Endothelial cell of umbilical vein (primary cell): ENCODE results near the gene CRHR1. TPM values are rescaled to one million over a fixed set of nuclear protein-coding genes. Genes with fewer than 3 reads are reported as not detected.

Source experiments
- BruUV-seq: library from RNA; stranded (reverse); fragments of 400-500 nt; replicated peaks from 2 replicates; lab custom pipeline; 2021; lab: Mats Ljungman, UMichigan
- CTCF ChIA-PET: fragments of 300-600, 350-600 bp; sonication (Branson Sonifier 250); formaldehyde crosslinking; loops from one replicate; lab custom pipeline; 2021; ENCODE audit warnings: antibody characterized with exemption, inconsistent platforms; lab: Charles Lee
- POLR2A ChIA-PET: fragments of 300-600, 350-600 bp; sonication (Branson Sonifier 250); formaldehyde crosslinking; loops from one replicate; lab custom pipeline; 2021; ENCODE audit warnings: antibody characterized with exemption, inconsistent platforms; lab: Charles Lee
- DNase-seq: peaks from one replicate; pipeline ENCODE4 v3.0.0-alpha.2; 2011; ENCODE audit warnings: low read depth, low spot score
- FAIRE-seq: peaks from 2 replicates; lab custom pipeline; 2011; peaks lifted over from hg19 to GRCh38; lab: Jason Lieb, UNC
- H2AFZ ChIP-seq: 2 replicates; pipeline ENCODE4 v1.6.0; 2012; ENCODE audit warnings: low read depth, low read length, control low read depth, inconsistent platforms
- H3K27ac ChIP-seq: 2 replicates; pipeline ENCODE4 v1.5.1; 2011; ENCODE audit warnings: low read depth, mild to moderate bottlenecking, control low read depth, low read length, moderate library complexity; ENCODE audit not compliant: insufficient read depth
- H3K27me3 ChIP-seq, 2 experiments: 2 replicates each; pipeline versions ENCODE4 v1.6.0 to v1.6.1; 2011; ENCODE audit warnings: low read length in 2 of 2, mixed read lengths in 1 of 2; ENCODE audit not compliant: control insufficient read depth in 2 of 2, insufficient read depth in 2 of 2
- H3K36me3 ChIP-seq, 2 experiments: 2 replicates in 1 of 2; 3 replicates in 1 of 2; pipeline ENCODE4 v1.5.1; 2011; ENCODE audit warnings: low read length in 2 of 2, mild to moderate bottlenecking in 1 of 2, moderate library complexity in 1 of 2; ENCODE audit not compliant: control insufficient read depth in 2 of 2, insufficient read depth in 2 of 2; ENCODE audit errors: extremely low read depth in 1 of 2
- H3K4me1 ChIP-seq: 3 replicates; pipeline ENCODE4 v1.5.1; 2011; ENCODE audit warnings: mild to moderate bottlenecking, low read length; ENCODE audit not compliant: control insufficient read depth, insufficient read depth; ENCODE audit errors: extremely low read depth
- H3K4me2 ChIP-seq: 2 replicates; pipeline ENCODE4 v1.6.1; 2011; ENCODE audit warnings: low read length, control low read depth, mixed read lengths; ENCODE audit not compliant: insufficient read depth
- H3K4me3 ChIP-seq, 3 experiments: fragments of 200-600 bp in 1 of 3; sonication (generic), shearing (Covaris generic) in 1 of 3; replicated peaks in 1 of 3; 2 replicates each; pipeline ENCODE4 v1.5.1; 2011 to 2016; ENCODE audit warnings: control low read depth in 3 of 3, low read length in 3 of 3, mild to moderate bottlenecking in 2 of 3, inconsistent platforms in 1 of 3, low read depth in 1 of 3, moderate library complexity in 1 of 3; ENCODE audit not compliant: insufficient read depth in 1 of 3
- H3K79me2 ChIP-seq: 2 replicates; pipeline ENCODE4 v1.6.0; 2012; ENCODE audit warnings: low read length, inconsistent platforms; ENCODE audit not compliant: control insufficient read depth, insufficient read depth
- H3K9ac ChIP-seq: replicated peaks from 2 replicates; pipeline ENCODE3; 2011; ENCODE audit warnings: low read length, control low read depth; ENCODE audit not compliant: insufficient read depth; ENCODE audit errors: extremely low read depth
- H3K9me1 ChIP-seq: replicated peaks from 3 replicates; pipeline ENCODE4 v1.6.0; 2011; ENCODE audit warnings: mild to moderate bottlenecking, low read length; ENCODE audit not compliant: control insufficient read depth, insufficient read depth; ENCODE audit errors: extremely low read depth
- H3K9me3 ChIP-seq: replicated peaks from 2 replicates; pipeline ENCODE4 v1.5.1; 2012; ENCODE audit warnings: low read length, inconsistent platforms; ENCODE audit not compliant: control insufficient read depth, insufficient read depth
- H4K20me1 ChIP-seq: replicated peaks from 2 replicates; pipeline ENCODE3; 2011; ENCODE audit warnings: mild to moderate bottlenecking, low read length; ENCODE audit not compliant: control insufficient read depth, insufficient read depth; ENCODE audit errors: extremely low read depth
- EZH2 ChIP-seq: IDR thresholded peaks from 2 replicates; pipeline ENCODE4 v1.6.1; 2012; ENCODE audit warnings: borderline replicate concordance, low read depth, mild to moderate bottlenecking, moderate library complexity, low read length, inconsistent platforms; ENCODE audit not compliant: severe bottlenecking
- FOS ChIP-seq: IDR thresholded peaks from 2 replicates; pipeline ENCODE4 v1.6.1; 2011; ENCODE audit warnings: mild to moderate bottlenecking, low read length, moderate library complexity, borderline replicate concordance; ENCODE audit not compliant: insufficient read depth
- GATA2 ChIP-seq: IDR thresholded peaks from 2 replicates; pipeline ENCODE4 v1.7.0; 2011; ENCODE audit warnings: low read depth, mild to moderate bottlenecking, moderate library complexity, mixed read lengths, low read length; ENCODE audit not compliant: insufficient read length, insufficient read depth
- JUN ChIP-seq: IDR thresholded peaks from 2 replicates; pipeline ENCODE4 v1.6.1; 2011; ENCODE audit warnings: borderline replicate concordance, low read depth; ENCODE audit not compliant: insufficient read length, insufficient read depth
- MYC ChIP-seq: IDR thresholded peaks from one replicate; pipeline ENCODE4 v1.6.1; 2011; ENCODE audit warnings: mild to moderate bottlenecking, low read depth, low read length
- POLR2A ChIP-seq: IDR thresholded peaks from 2 replicates; pipeline ENCODE4 v1.6.1; 2012; ENCODE audit warnings: low read depth, mild to moderate bottlenecking, control low read depth, low read length
- POLR2AphosphoS5 ChIP-seq: IDR thresholded peaks from 2 replicates; pipeline ENCODE4 v1.6.1; 2012; ENCODE audit warnings: low read depth, mild to moderate bottlenecking, control low read depth, low read length, moderate library complexity; ENCODE audit not compliant: insufficient read depth
- dilution Hi-C: fragments of 300-500 bp; cut with MboI; formaldehyde crosslinking; loops from one replicate; pipeline ENCODE4 v1.15.0; 2019; ENCODE audit warnings: low sequenced_read_pairs; ENCODE audit not compliant: extremely low pct_ligation_motif_present
- intact Hi-C: fragments of 100-400 bp; cut with micrococcal nuclease; formaldehyde crosslinking; loops from one replicate; pipeline ENCODE4 v1.10.0; 2022
- polyA plus RNA-seq, 4 experiments: library from polyadenylated mRNA; depleted of rRNA in 3 of 4; stranded (reverse) in 3 of 4; unstranded in 1 of 4; fragments of >200 nt; gene quantifications; 2 replicates each; pipeline versions ENCODE4 v1.2.1 to v1.2.3, GENCODE V29; 2011 to 2012; ENCODE audit warnings: missing spikeins in 1 of 4
- total RNA-seq: library from RNA; stranded (reverse); gene quantifications from 2 replicates; pipeline ENCODE4 v1.2.3, GENCODE V29; 2021
- TF ChIP-seq, protein P1 (sequence below), 2 donors: IDR thresholded peaks; 1 replicate in 1 of 2; 2 replicates in 1 of 2; pipeline ENCODE4 v1.5.1; 2011; ENCODE audit warnings: low read length in 2 of 2, mild to moderate bottlenecking in 2 of 2, moderate library complexity in 2 of 2, control low read depth in 1 of 2, inconsistent platforms in 1 of 2, low read depth in 1 of 2; ENCODE audit not compliant: insufficient read depth in 1 of 2; ENCODE audit errors: extremely low read depth in 1 of 2
- TF ChIP-seq, protein P2 (sequence below): IDR thresholded peaks from 2 replicates; pipeline ENCODE4 v1.6.1; 2011; ENCODE audit not compliant: insufficient read depth, insufficient read length

CRHR1 gene
- total and polyA plus RNA-seq, 2 donors (not counting 3 experiments of a cell fraction or from before 2014, with no cell fraction given) = not detected

DNA sequence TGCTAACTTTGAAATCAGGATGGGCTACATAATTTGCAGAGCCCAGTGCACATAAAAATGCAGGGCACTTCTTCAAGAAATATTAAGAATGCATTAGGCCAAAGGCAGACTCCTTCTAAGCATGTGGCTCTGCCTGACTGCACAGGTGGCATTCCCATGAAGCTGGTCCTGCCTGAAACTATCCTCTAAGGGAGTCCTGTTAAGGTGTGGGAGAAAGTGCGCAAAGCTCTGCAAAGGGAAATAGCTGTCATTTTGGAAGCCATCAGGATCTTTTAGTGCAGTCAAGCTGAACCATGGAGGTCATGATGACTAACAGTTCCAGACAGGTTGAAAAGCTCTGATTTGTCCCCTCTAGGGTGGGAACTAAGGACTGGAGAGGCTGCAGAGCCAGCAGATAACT, 41.9 kb upstream of the CRHR1 start:
- Histone ChIP-seq H3K4me2 (no peak overlapping the region), H3K9me3 (no peaks in the 10 kb centered on the region), H3K4me3 (no peak overlapping the region), H2AFZ (no peak overlapping the region), H3K27ac (no peak overlapping the region), H3K9me1 (no peaks in the 10 kb centered on the region), H3K9ac (no peak overlapping the region), H3K36me3 (no peaks in the 10 kb centered on the region), H3K79me2 (no peaks in the 10 kb centered on the region), H3K4me1 (no peaks in the 10 kb centered on the region), H4K20me1 (no peaks in the 10 kb centered on the region), H3K27me3 (peaks cover 0 to 8% of the 10 kb centered on the region in 2 experiments)
- dilution Hi-C loops (no loop called here), intact Hi-C loops (no loop called here)
- TF ChIP-seq JUN (no peak), EZH2 (no peak), POLR2AphosphoS5 (no peak), GATA2 (no peak), FOS (no peak), MYC (no peak), POLR2A (no peak)
- TF ChIP-seq, protein P1, sequence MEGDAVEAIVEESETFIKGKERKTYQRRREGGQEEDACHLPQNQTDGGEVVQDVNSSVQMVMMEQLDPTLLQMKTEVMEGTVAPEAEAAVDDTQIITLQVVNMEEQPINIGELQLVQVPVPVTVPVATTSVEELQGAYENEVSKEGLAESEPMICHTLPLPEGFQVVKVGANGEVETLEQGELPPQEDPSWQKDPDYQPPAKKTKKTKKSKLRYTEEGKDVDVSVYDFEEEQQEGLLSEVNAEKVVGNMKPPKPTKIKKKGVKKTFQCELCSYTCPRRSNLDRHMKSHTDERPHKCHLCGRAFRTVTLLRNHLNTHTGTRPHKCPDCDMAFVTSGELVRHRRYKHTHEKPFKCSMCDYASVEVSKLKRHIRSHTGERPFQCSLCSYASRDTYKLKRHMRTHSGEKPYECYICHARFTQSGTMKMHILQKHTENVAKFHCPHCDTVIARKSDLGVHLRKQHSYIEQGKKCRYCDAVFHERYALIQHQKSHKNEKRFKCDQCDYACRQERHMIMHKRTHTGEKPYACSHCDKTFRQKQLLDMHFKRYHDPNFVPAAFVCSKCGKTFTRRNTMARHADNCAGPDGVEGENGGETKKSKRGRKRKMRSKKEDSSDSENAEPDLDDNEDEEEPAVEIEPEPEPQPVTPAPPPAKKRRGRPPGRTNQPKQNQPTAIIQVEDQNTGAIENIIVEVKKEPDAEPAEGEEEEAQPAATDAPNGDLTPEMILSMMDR (IDR thresholded peaks at IDR 0.05; ENCODE audit: extremely low read depth in 1 of 2, insufficient read depth in 1 of 2, low read depth in 1 of 2, low read length in 2 of 2) = no peak
- TF ChIP-seq, protein P2, sequence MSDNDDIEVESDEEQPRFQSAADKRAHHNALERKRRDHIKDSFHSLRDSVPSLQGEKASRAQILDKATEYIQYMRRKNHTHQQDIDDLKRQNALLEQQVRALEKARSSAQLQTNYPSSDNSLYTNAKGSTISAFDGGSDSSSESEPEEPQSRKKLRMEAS = no peak
- POLR2A ChIA-PET = no interaction called here
- BruUV-seq = no TSS peak
- FAIRE-seq (no peak), DNase-seq (no peak)
- CTCF ChIA-PET = interaction anchor here (0.8 to 0.9 kb wide), 2 partner anchors 15 to 56 kb away, joined by 3 read pairs; no protein-coding TSS in a partner anchor
